Suprapubic skin (tissue), 4 donors: ENCODE results near the gene DGCR6.
"Not testable (repeated sequence)": the region's sequence is repeated elsewhere in the genome, so short reads cannot be mapped to it uniquely, and the experiment has no call there.

Experiments
- POLR2A ChIP-seq, 2 donors: fragments of 450-650 bp; IDR thresholded peaks; one replicate each; pipeline ENCODE4 v1.6.1; 2017; ENCODE audit warnings: antibody characterized with exemption in 2 of 2, mild to moderate bottlenecking in 2 of 2, moderate library complexity in 2 of 2
- POLR2AphosphoS5 ChIP-seq, 3 donors: sonication (generic); formaldehyde crosslinking; IDR thresholded peaks; one replicate each; pipeline ENCODE4 v1.6.1; 2017; ENCODE audit warnings: antibody characterized with exemption in 3 of 3
- TF ChIP-seq, protein P1 (sequence below), 2 donors: fragments of 200-600 bp in 1 of 2; fragments of 450-650 bp in 1 of 2; sonication (generic) in 1 of 2; IDR thresholded peaks; one replicate each; pipeline ENCODE4 v1.5.1; 2016 to 2019; ENCODE audit warnings: antibody characterized with exemption in 2 of 2, mild to moderate bottlenecking in 1 of 2, moderate library complexity in 1 of 2

DNA sequence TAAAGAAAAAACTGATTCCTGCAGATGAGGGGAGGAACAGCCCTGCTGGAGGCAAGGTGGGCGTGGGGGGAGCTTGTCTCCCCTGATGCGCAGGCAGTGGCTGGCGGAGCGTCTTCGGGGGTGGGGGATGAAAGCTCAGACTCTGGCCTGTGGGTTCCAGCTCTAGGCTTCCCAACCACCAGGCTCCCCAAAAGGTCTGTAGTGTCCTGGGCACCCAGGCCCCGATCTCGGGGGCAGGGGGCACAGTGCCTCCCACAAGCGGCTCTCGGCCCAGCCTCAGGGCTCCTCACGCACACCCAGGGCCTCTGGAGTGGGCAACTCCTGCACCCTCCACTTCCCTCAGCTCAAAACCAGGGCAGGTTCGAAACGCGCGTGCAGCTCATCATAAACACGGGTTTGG, 50.8 kb downstream of the DGCR6 start:
- TF ChIP-seq, protein P1, sequence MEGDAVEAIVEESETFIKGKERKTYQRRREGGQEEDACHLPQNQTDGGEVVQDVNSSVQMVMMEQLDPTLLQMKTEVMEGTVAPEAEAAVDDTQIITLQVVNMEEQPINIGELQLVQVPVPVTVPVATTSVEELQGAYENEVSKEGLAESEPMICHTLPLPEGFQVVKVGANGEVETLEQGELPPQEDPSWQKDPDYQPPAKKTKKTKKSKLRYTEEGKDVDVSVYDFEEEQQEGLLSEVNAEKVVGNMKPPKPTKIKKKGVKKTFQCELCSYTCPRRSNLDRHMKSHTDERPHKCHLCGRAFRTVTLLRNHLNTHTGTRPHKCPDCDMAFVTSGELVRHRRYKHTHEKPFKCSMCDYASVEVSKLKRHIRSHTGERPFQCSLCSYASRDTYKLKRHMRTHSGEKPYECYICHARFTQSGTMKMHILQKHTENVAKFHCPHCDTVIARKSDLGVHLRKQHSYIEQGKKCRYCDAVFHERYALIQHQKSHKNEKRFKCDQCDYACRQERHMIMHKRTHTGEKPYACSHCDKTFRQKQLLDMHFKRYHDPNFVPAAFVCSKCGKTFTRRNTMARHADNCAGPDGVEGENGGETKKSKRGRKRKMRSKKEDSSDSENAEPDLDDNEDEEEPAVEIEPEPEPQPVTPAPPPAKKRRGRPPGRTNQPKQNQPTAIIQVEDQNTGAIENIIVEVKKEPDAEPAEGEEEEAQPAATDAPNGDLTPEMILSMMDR (IDR thresholded peaks at IDR 0.05): not testable (repeated sequence)
- not testable (repeated sequence) for TF ChIP-seq POLR2AphosphoS5, POLR2A (IDR thresholded peaks at IDR 0.05)
